Mesendoderm (in vitro differentiated cells): Measurements from ENCODE around the gene RPS18.

ENCODE experiments used
- DNase-seq: peaks from one replicate; pipeline ENCODE4 v3.0.0; 2013
- H2AK5ac ChIP-seq: 2 replicates; pipeline ENCODE4 v1.6.1; 2013; ENCODE audit warnings: low read length, inconsistent platforms
- H2BK120ac ChIP-seq: 2 replicates; pipeline ENCODE4 v1.6.1; 2013; ENCODE audit warnings: low read depth, mild to moderate bottlenecking, low read length, moderate library complexity, mixed read lengths
- H2BK15ac ChIP-seq: replicated peaks from 2 replicates; pipeline ENCODE4 v1.6.1; 2013; ENCODE audit warnings: low read depth, mild to moderate bottlenecking, moderate library complexity
- H2BK5ac ChIP-seq: 2 replicates; pipeline ENCODE4 v1.6.1; 2013; ENCODE audit warnings: low read length, inconsistent platforms
- H3K18ac ChIP-seq: 2 replicates; pipeline ENCODE4 v1.6.1; 2013; ENCODE audit warnings: mild to moderate bottlenecking, low read length, mixed read lengths
- H3K23ac ChIP-seq: one replicate; pipeline ENCODE4 v1.6.1; 2013; ENCODE audit warnings: low read length
- H3K27ac ChIP-seq: 2 replicates; pipeline ENCODE4 v1.5.1; 2013; ENCODE audit warnings: low read depth, mild to moderate bottlenecking, inconsistent platforms, low read length, moderate library complexity
- H3K27me3 ChIP-seq: 2 replicates; pipeline ENCODE4 v1.6.1; 2013; ENCODE audit warnings: low read length, control low read depth, mild to moderate bottlenecking, inconsistent platforms; ENCODE audit not compliant: insufficient read depth, poor library complexity
- H3K36me3 ChIP-seq: 2 replicates; pipeline ENCODE4 v1.6.1; 2013; ENCODE audit warnings: low read length, inconsistent platforms; ENCODE audit not compliant: control insufficient read depth, insufficient read depth
- H3K4ac ChIP-seq: one replicate; pipeline ENCODE4 v1.6.1; 2013; ENCODE audit warnings: low read depth, mild to moderate bottlenecking, low read length, moderate library complexity
- H3K4me1 ChIP-seq: 2 replicates; pipeline ENCODE4 v1.6.1; 2013; ENCODE audit warnings: low read depth, low read length, inconsistent platforms; ENCODE audit not compliant: control insufficient read depth
- H3K4me2 ChIP-seq: 2 replicates; pipeline ENCODE4 v1.6.1; 2013; ENCODE audit warnings: low read length
- H3K4me3 ChIP-seq: 2 replicates; pipeline ENCODE4 v1.5.1; 2013; ENCODE audit warnings: mild to moderate bottlenecking, low read length
- H3K56ac ChIP-seq: one replicate; pipeline ENCODE4 v1.6.1; 2013; ENCODE audit warnings: low read length
- H3K79me1 ChIP-seq: 2 replicates; pipeline ENCODE4 v1.6.1; 2013; ENCODE audit warnings: low read length, inconsistent platforms
- H3K79me2 ChIP-seq: 2 replicates; pipeline ENCODE4 v1.6.1; 2013; ENCODE audit warnings: mild to moderate bottlenecking, low read length; ENCODE audit not compliant: control insufficient read depth, insufficient read depth
- H3K9ac ChIP-seq: 2 replicates; pipeline ENCODE4 v1.6.1; 2013; ENCODE audit warnings: low read length, inconsistent platforms
- H4K5ac ChIP-seq: one replicate; pipeline ENCODE4 v1.6.1; 2013; ENCODE audit warnings: low read length
- H4K8ac ChIP-seq: one replicate; pipeline ENCODE4 v1.6.1; 2013; ENCODE audit warnings: low read depth, mild to moderate bottlenecking, control low read depth, low read length, moderate library complexity
- WGBS: extraction: QIAGEN DNeasy Blood & Tissue Kit; methylation state at CpG from one replicate; pipeline ENCODE4 v1.1.7; 2013; ENCODE audit warnings: low lambda C conversion rate, missing lambda C conversion rate; ENCODE audit not compliant: insufficient coverage; ENCODE audit errors: extremely low coverage; 5-methylcytosine and 5-hydroxymethylcytosine counted together

Gene RPS18

GRCh38 chr6:33319939-33320314, 48.1 kb downstream of the RPS18 start:
- Histone ChIP-seq H3K4me2 (no peak overlapping the region), H3K23ac (no peak overlapping the region), H3K27ac (no peak overlapping the region), H2BK120ac (no peak overlapping the region), H3K4me3 (no peak overlapping the region), H3K79me1 (peaks cover 7% of the 10 kb centered on the region), H4K5ac (no peak overlapping the region), H3K4ac (no peak overlapping the region), H2AK5ac (no peak overlapping the region), H3K18ac (no peak overlapping the region), H2BK15ac (no peak overlapping the region), H3K56ac (no peak overlapping the region), H3K9ac (no peak overlapping the region), H3K79me2 (peaks cover 26% of the 10 kb centered on the region), H4K8ac (no peak overlapping the region), H3K4me1 (peaks cover 9% of the 10 kb centered on the region), H3K27me3 (no peaks in the 10 kb centered on the region), H3K36me3 (peaks cover 5% of the 10 kb centered on the region), H2BK5ac (no peak overlapping the region)
- no peak for DNase-seq
- WGBS: no CpG with 5 or more reads among the region's 3 CpGs

- H3K4me1 ChIP-seq: peaks cover 9% of the 10 kb centered on the region
- H3K4ac ChIP-seq: no peak overlapping the region
- H3K27ac ChIP-seq: peak overlapping the region; percentile 48
- H3K9ac ChIP-seq: peak overlapping the region; percentile 87
- H3K18ac ChIP-seq: no peak overlapping the region
- peak overlapping the region; percentile 99 for H3K56ac ChIP-seq
- no peak overlapping the region for H2AK5ac ChIP-seq
- peak; percentile 91 for DNase-seq
- no peak overlapping the region for H4K5ac ChIP-seq
- H3K36me3 ChIP-seq: peaks cover 5% of the 10 kb centered on the region
- H2BK15ac ChIP-seq: no peak overlapping the region
- H3K79me1 ChIP-seq: peaks cover 7% of the 10 kb centered on the region
- no CpG with 5 or more reads among the region's 32 CpGs for WGBS
- H2BK120ac ChIP-seq: no peak overlapping the region
- peak overlapping the region; percentile 3 for H3K4me2 ChIP-seq
- no peak overlapping the region for H3K4me3 ChIP-seq
- H3K23ac ChIP-seq: no peak overlapping the region
- no peak overlapping the region for H4K8ac ChIP-seq
- H3K27me3 ChIP-seq: no peaks in the 10 kb centered on the region
- no peak overlapping the region for H2BK5ac ChIP-seq
- H3K79me2 ChIP-seq: peaks cover 26% of the 10 kb centered on the region
Measured at GRCh38 chr6:33320315-33321181, 48.7 kb downstream of the RPS18 start.

- Histone ChIP-seq H3K56ac (peak overlapping the region; percentile 99), H3K18ac (no peak overlapping the region), H3K79me2 (peaks cover 26% of the 10 kb centered on the region), H2BK15ac (no peak overlapping the region), H4K8ac (no peak overlapping the region), H3K4me1 (peaks cover 9% of the 10 kb centered on the region), H2BK5ac (no peak overlapping the region), H3K27me3 (no peaks in the 10 kb centered on the region), H4K5ac (no peak overlapping the region), H3K4ac (no peak overlapping the region), H2AK5ac (no peak overlapping the region), H2BK120ac (no peak overlapping the region), H3K36me3 (peaks cover 5% of the 10 kb centered on the region), H3K9ac (peak overlapping the region; percentile 87), H3K4me3 (no peak overlapping the region), H3K4me2 (peak overlapping the region; percentile 97), H3K79me1 (peaks cover 7% of the 10 kb centered on the region), H3K23ac (no peak overlapping the region), H3K27ac (peak overlapping the region; percentile 48)
- WGBS: no CpG with 5 or more reads among the region's 9 CpGs
- no peak for DNase-seq
Measured at GRCh38 chr6:33321227-33321626, 49.4 kb downstream of the RPS18 start.

- no peak overlapping the region for H3K27ac ChIP-seq
- WGBS: no CpG with 5 or more reads among the region's 12 CpGs
Measured at GRCh38 chr6:33323623-33323948, 51.7 kb downstream of the RPS18 start.

GRCh38 chr6:33324125-33324524, 52.2 kb downstream of the RPS18 start:
- DNase-seq: no peak
- peaks cover 9% of the 10 kb centered on the region for H3K4me1 ChIP-seq
- peak overlapping the region; percentile 75 for H3K56ac ChIP-seq
- no CpG with 5 or more reads among the region's 7 CpGs for WGBS
- H3K4me3 ChIP-seq: no peak overlapping the region
- H3K23ac ChIP-seq: no peak overlapping the region
- H3K4me2 ChIP-seq: peak overlapping the region; percentile 44
- H3K79me2 ChIP-seq: peaks cover 26% of the 10 kb centered on the region
- no peak overlapping the region for H2BK15ac ChIP-seq
- H4K5ac ChIP-seq: no peak overlapping the region
- peaks cover 5% of the 10 kb centered on the region for H3K36me3 ChIP-seq
- H2BK5ac ChIP-seq: no peak overlapping the region
- H3K79me1 ChIP-seq: peaks cover 7% of the 10 kb centered on the region
- H3K27ac ChIP-seq: no peak overlapping the region
- H3K4ac ChIP-seq: no peak overlapping the region
- H2BK120ac ChIP-seq: no peak overlapping the region
- H3K27me3 ChIP-seq: no peaks in the 10 kb centered on the region
- peak overlapping the region; percentile 64 for H3K9ac ChIP-seq
- no peak overlapping the region for H2AK5ac ChIP-seq
- no peak overlapping the region for H3K18ac ChIP-seq
- H4K8ac ChIP-seq: no peak overlapping the region

More at GRCh38 chr6:33323623-33323948, 51.7 kb downstream of the RPS18 start:
- Histone ChIP-seq H4K8ac (no peak overlapping the region), H3K18ac (no peak overlapping the region), H3K79me2 (peaks cover 26% of the 10 kb centered on the region), H4K5ac (no peak overlapping the region), H3K23ac (no peak overlapping the region), H3K4ac (no peak overlapping the region), H3K4me1 (peaks cover 9% of the 10 kb centered on the region), H3K56ac (peak overlapping the region; percentile 75), H3K4me3 (peak overlapping the region; percentile 43), H2BK5ac (no peak overlapping the region), H2BK120ac (no peak overlapping the region), H3K27me3 (no peaks in the 10 kb centered on the region), H3K9ac (peak overlapping the region; percentile 64), H2BK15ac (no peak overlapping the region), H3K4me2 (peak overlapping the region; percentile 44), H2AK5ac (no peak overlapping the region), H3K79me1 (peaks cover 7% of the 10 kb centered on the region), H3K36me3 (peaks cover 5% of the 10 kb centered on the region)
- DNase-seq: no peak
